HG02870 (cell line): ENCODE results near the gene ZBTB32.

Experiments used
- ATAC-seq: cut with Tn5 transposase; IDR thresholded peaks from one replicate; pipeline ENCODE4 v1.9.1; 2021; ENCODE audit warnings: mild to moderate bottlenecking, moderate library complexity; ENCODE audit not compliant: unreplicated experiment

ZBTB32 gene

GRCh38 chr19:35736913-35737886, 32.8 kb downstream of the ZBTB32 start:
- no peak for ATAC-seq

GRCh38 chr19:35738021-35738886, 33.9 kb downstream of the ZBTB32 start:
- ATAC-seq = no peak

- no peak for ATAC-seq
Observed at GRCh38 chr19:35738887-35739229, 34.5 kb downstream of the ZBTB32 start.

GRCh38 chr19:35739275-35740107, 35.1 kb downstream of the ZBTB32 start:
- no peak for ATAC-seq

- peak; percentile 12 for ATAC-seq
Observed at GRCh38 chr19:35740108-35740422, 35.7 kb downstream of the ZBTB32 start.

- ATAC-seq = peak; percentile 50
Observed at GRCh38 chr19:35740423-35741202, 36.3 kb downstream of the ZBTB32 start.

- ATAC-seq = no peak
Observed at GRCh38 chr19:35741203-35741515, 36.8 kb downstream of the ZBTB32 start.

- no peak for ATAC-seq
Observed at GRCh38 chr19:35742121-35742724, 37.9 kb downstream of the ZBTB32 start, which contains the start of gene IGFLR1. Gene IGFLR1 (minus strand): TSS chr19:35742452. CDS start chr19:35741180, 1,272 bp downstream.

GRCh38 chr19:35743640-35744429, 39.5 kb downstream of the ZBTB32 start:
- ATAC-seq = no peak

GRCh38 chr19:35744430-35745327, 40.3 kb downstream of the ZBTB32 start:
- peak; percentile 42 for ATAC-seq

GRCh38 chr19:35745328-35746086, 41.1 kb downstream of the ZBTB32 start, which contains the start of the genes PSENEN and U2AF1L4:
Gene PSENEN (plus strand): TSS chr19:35745651. CDS start chr19:35745931, 280 bp downstream.
Gene U2AF1L4 (minus strand): TSS chr19:35745418. CDS start chr19:35745391, 27 bp downstream.
- peak; percentile 46 for ATAC-seq

GRCh38 chr19:35746087-35746462, 41.7 kb downstream of the ZBTB32 start:
- ATAC-seq = no peak

- no peak for ATAC-seq
Observed at GRCh38 chr19:35746531-35746930, 42.2 kb downstream of the ZBTB32 start.

GRCh38 chr19:35748106-35749020, 44.0 kb downstream of the ZBTB32 start, which contains the start of gene LIN37:
Gene LIN37 (plus strand): TSS chr19:35748576. CDS start chr19:35748725, 149 bp downstream.
- peak; percentile 60 for ATAC-seq

- no peak for ATAC-seq
Observed at GRCh38 chr19:35750167-35750566, 45.8 kb downstream of the ZBTB32 start.
